Vagina (tissue), 2 donors: ENCODE data around the gene COMMD10.

Experiments
- CTCF ChIP-seq, 3 experiments: fragments of 450-650 bp in 2 of 3; fragments of 200-600 bp in 1 of 3; sonication (generic) in 1 of 3; IDR thresholded peaks; one replicate each; pipeline ENCODE4 v1.5.1; 2017 to 2019; ENCODE audit warnings: antibody characterized with exemption in 3 of 3, mild to moderate bottlenecking in 2 of 3, moderate library complexity in 2 of 3
- POLR2A ChIP-seq, 2 donors: fragments of 450-650 bp; IDR thresholded peaks; one replicate each; pipeline ENCODE4 v1.6.1; 2017; ENCODE audit warnings: antibody characterized with exemption in 2 of 2, mild to moderate bottlenecking in 2 of 2, moderate library complexity in 2 of 2

GRCh38 chr5:116062352-116062751, 22.5 kb upstream of the COMMD10 start:
- TF ChIP-seq CTCF (IDR thresholded peaks at IDR 0.05) (no peak), POLR2A (IDR thresholded peaks at IDR 0.05) (no peak)
